A549 treated with dexamethasone at 1 μM for 4 hours (cell line): ENCODE measurements around the gene GOLGA8F. TPM values are rescaled to one million over a fixed set of nuclear protein-coding genes. Genes with fewer than 3 reads are reported as not detected.

Source experiments
- total RNA-seq: library from RNA; stranded (reverse); fragments of 200-300 nt; extraction: Qiagen RNA extraction; gene quantifications from 5 replicates; pipeline ENCODE4 v1.2.3, GENCODE V29; 2022

The GOLGA8F gene, protein sequence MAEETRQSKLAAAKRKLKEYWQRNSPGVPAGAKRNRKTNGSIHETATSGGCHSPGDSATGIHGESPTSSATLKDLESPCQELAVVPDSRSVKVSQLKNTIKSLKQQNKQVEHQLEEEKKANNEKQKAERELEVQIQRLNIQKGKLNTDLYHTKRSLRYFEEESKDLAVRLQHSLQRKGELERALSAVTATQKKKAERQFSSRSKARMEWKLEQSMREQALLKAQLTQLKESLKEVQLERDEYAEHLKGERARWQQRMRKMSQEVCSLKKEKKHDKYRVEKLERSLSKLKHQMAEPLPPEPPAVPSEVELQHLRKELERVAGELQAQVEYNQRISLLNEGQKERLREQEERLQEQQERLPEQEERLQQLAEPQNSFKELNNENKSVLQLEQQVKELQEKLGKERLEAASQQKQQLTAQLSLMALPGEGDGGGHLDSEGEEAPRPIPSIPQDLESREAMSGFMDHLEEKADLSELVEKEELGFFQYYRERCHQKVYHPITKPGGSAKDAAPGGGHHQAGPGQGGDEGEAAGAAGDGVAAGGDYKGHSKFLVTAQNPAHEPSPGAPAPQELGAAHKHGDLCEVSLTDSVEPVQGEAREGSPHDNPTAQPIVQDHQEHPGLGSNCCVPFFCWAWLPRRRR
- 0.02 TPM in 1 of 5 replicates, not detected in the others for total RNA-seq

DNA sequence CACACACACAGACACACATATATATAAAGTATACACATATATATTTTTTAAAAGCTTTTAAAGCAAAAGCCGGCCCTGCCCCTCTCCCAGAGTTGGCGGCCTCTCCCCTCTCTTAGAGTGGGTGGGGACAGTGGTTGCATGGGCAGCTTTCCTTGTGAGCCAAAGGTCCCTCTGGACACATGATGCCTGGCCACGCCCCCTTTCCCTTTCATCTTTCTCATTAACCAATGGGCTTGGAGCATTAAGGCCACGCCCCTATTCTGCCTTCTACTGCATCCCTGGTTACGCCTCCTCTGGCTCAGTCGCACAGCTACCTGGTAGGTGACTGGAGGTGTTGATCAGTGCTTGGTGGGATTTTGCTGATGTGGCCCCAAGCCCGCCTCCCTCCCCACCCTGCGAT lies at the start of gene GOLGA8F:
Gene GOLGA8F (plus strand): TSS at position 301 of the 400 bp plus-strand sequence. CDS start 98 bp downstream, at position 399.

DNA sequence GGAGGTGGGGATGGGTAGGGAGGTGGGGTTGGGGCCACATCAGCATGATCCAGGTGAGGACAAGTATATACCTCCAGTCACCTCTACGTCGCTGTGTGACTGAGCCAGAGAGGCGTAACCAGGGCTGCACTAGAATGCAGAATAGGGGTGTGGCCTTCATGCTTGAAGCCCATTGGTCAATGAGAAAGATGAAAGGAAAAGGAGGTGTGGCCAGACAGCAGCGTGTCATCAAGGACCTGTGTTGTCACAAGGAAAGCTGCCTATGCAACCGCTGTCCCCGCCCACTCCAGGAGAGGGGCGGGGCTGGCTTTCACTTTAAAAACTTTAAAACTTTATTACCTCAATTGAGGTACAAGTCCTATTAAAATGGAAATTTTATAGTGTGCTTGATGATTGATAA lies 20.5 kb upstream of the GOLGA8F start, which contains the start of gene GOLGA6L24:
Gene GOLGA6L24 (minus strand): TSS at position 101 of the 400 bp plus-strand sequence. CDS start 61 bp downstream, at position 40.

Other genes starting within 250 kb of the GOLGA8F start
- 35.2 to 52.4 TPM (median 50.7 TPM) in 5 replicates for gene HERC2, start 56.5 kb upstream of the GOLGA8F start, total RNA-seq
- gene GOLGA6L24, start 20.6 kb upstream of the GOLGA8F start, total RNA-seq: not detected in 5 replicates
- gene GOLGA8G, start 154.3 kb downstream of the GOLGA8F start, total RNA-seq: not detected in 5 replicates
- gene GOLGA6L25, start 174.9 kb downstream of the GOLGA8F start, total RNA-seq: not detected in 5 replicates